Stimulated activated naive CD8-positive, alpha-beta T cell treated with anti-CD3 and anti-CD28 coated beads, Interleukin-15, Interleukin-2, amounts not matched to agents 100 U/mL and 50 U/mL, for 24 hours (primary cell): Measurements from ENCODE around the gene LEKR1.

Experiments
- ATAC-seq: fragments of 150-1000 bp; cut with Tn5 transposase; one replicate; pipeline ENCODE4 v1.10.0; 2021
- DNase-seq: peaks from one replicate; pipeline ENCODE4 v3.0.0; 2021

LEKR1 gene

DNA sequence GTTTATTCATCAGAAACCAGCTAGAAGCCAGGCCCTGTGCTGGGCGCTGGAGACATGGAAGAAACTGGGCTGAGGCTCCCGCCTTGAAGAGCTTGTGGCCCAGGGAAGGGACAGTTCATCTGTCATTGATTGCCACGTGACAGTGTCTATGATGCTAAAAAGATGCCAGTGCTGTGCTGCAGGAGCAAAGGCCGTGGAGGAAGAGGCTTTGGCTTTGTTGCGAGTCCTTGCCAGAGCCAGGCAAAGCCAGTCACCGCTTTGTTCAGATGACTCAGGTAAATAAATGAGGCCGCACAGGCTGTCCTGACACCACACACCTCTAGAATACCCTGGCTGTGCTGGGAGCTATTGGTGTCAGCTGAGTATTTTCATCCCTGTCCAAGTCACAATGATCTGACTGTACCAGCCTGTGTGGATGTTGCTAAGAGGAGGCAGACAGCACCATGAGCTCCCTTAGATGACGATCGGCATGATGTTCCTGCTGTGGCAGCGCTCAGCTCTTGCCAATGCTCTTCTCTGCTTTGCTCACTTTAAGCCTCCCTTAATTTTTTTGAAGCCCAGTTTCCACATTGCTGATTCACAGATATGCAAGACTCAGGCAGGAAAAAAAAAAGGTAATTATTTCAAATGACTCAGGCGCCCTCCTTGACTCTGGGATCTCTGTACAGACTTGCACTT, 256.3 kb downstream of the LEKR1 start:
- DNase-seq, result no peak
- ATAC-seq, result no peak

DNA sequence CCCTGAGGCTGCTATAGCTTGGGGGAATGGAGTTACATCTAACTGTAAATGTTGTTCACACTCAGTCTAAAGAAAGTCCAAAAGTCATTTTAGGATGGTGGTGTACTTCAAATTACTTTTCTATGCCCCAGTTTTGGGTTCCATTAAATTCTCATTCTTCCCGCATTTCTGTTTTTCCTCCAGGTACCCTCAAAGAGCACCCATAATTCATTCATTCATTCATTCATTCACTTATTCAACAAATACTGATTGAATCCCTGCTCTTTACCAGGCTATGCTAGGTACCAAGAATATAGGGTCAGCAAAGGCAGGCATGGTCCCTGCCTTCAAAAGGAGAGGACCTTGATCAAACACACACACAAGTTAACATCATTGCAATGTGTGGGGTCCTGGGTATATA, 257.7 kb downstream of the LEKR1 start:
- ATAC-seq (no peak), DNase-seq (no peak)

DNA sequence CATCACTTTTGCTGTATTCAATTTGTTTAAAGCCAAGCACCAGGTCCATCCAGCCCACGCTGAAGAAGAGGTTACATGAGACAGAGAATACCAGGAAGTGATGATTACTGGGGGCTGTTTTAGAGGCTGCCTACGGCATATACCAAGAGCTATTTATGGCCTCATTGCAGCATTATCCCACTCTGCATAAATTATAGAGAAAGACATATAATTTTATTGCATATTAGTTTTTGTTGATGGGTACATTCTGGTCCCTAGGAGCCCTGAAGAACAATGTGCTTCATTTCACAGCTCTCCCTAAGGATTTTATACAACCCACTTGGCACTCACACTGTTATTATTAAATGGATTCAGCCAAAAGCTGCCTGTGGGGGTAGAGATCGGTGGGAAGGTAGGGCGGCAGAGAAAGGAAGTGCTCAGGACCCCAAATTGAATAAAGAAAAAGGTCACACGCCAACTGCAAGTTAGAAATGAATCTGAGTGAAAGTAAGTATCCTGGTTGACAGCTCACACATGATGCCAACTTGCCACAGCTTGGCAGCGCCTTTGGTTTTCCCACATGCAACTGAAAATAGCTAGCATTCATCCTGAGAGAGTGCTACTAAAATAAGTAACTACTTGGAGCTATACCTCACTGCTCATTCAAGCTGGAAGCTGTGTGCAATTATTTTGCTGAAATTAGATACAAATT, 260.1 kb downstream of the LEKR1 start:
- ATAC-seq, result no peak
- peak; percentile 32 for DNase-seq

DNA sequence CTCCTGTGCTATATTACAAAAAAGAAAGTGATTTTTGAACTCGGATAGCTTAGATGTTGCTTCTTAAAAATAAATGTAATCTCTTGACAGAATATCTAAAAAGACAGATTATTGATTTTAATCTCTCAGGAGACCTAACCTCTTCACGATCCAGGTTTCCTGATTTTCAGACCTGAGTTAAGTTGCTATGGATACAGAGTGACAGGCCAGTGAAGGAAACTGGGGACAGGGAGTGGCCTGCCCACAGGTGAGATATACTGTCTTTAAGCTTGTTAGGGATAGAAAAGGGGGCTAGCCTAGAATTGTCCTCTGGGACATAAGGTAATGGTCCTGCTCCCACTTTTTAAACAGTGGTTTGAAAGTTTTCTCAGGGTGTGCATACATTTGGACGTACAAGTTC, 260.6 kb downstream of the LEKR1 start:
- DNase-seq, result no peak
- ATAC-seq, result no peak

DNA sequence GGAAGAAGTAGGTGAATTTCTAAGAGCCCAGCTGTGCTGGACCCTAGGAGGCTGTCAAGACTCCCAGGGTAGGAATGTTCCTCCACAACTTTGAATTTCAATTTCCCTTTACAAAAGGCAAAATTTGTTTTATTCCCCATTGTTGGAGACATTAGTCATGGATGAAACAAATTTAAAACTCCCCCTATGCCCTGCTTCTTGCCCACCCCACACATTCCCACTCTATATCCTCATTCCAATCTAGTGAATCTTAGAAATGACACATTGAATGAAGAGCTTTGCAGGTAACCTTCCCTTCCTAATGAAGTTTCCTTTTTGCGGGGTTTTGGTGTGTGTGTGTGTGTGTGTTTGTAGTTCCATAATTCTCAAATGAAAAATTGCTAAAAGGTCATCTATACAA, 261.2 kb downstream of the LEKR1 start:
- ATAC-seq, result no peak

DNA sequence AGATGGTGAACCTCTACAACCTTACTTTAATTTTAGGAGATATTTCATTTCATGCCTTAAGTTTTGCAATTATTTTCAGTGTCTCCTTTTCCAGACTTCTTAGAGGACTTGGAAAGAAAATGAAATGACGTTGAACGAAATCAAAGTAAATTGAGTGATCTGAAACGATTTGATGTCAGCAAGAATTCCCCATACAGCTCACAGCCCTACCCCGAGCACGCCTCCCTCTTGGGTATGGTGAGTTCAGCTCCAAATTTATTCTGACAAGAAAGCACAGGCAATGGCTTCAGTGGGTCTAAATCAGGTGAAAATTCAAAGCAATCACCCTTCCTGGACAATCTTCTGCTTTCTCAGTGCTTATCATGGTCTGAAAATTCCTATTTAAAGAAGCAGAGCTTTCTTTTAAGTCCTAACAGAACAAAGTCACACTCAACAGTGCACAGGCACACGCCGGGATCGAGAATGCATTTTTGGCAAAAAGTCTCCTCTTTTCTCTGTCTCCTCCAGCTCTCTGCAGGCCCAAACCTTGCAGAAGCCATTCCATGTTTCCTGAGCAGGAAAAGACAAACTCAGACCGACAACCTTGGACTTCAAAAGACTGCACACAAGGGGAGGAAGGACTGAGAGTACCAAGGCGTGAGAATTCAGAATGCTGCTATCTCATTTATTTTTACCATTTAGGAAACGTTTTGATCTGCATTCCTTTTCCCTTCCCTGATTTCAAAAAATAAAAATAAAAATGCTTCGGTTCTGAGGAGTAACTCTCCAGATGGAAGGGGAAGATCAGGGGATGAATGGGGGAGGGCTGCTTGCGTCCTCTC, 261.8 kb downstream of the LEKR1 start:
- DNase-seq (no peak), ATAC-seq (no peak)

More for the DNA sequence above, 261.2 kb downstream of the LEKR1 start:
- DNase-seq, result no peak

DNA sequence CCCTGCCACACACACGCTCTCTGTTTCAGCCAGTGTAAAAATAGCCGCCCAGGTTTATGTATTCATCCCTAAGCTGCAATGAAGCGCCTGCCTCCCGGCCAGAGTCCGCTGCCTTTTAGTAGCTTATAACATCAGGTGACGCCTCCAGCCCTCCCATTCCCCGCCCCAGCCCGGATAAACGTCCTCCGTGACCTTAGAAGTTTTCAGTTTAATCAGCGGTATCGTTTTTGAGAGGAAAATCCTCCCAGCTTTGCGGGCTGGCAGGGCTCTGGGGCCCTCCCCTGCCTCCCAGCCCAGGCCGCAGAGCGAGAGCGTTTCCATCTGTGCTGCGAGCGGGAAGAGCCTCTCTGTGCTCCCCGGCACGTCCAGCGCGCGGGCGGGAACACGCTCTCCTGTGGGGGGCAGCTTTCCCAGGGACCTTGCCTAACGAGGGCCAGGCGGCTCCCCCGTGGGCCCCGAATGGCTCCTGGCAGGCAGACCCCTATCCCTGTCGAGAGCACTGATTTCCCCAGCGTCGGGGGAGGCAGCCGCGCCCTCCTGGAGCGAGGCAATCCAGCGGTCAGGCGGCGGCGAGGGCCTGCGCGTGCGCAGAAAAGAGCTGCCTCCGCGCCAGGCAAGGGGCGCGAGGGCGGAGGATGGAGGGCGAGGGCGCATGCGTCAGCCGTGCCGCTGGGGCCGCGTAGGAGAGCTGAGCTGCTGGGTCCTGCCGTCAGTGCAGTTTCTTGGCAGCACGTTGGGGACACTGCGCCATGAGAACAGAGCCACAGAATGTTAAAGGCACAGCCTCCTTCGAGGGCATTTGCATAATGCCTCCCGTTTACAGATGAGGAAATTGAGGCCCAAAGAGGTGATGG, 262.7 kb downstream of the LEKR1 start:
- ATAC-seq (peak; percentile 86), DNase-seq (peak; percentile 97)

DNA sequence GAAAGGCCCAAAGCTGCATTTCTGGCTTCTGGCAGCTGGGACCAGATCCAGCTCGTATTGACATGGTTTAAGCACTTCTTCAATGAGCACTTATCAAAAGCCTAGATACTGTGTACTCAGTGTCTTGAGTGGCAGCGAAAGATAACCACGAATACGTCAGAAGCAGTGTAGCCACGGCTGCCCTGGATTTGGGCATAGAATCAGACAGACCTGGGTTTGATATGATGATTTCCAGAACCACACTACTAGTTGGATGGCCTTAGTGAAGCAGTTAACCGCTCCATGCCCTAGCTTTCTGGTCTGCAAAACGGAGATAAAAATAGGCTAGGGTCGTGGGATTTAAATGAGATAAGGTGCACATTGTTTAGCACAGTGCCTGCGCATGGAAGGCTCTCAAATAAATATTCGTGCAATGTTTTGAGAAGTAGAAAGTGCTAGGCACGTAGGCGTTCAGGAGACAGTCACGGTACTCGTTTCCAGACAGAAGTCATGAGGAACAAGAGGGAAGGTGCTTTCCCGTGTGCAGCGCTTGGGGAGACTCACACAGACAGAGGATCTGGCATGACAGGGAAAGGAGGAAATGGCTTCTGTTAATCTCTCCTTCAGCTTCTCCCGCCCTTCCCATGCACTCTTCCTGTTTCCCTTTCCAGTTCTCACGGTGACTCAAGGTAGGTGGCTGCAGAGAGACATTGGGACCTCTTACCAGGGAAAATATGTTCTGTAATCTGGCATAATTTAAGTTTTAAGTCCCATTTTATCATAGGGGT, 263.5 kb downstream of the LEKR1 start:
- peak; percentile 35 for DNase-seq
- peak; percentile 16 for ATAC-seq

DNA sequence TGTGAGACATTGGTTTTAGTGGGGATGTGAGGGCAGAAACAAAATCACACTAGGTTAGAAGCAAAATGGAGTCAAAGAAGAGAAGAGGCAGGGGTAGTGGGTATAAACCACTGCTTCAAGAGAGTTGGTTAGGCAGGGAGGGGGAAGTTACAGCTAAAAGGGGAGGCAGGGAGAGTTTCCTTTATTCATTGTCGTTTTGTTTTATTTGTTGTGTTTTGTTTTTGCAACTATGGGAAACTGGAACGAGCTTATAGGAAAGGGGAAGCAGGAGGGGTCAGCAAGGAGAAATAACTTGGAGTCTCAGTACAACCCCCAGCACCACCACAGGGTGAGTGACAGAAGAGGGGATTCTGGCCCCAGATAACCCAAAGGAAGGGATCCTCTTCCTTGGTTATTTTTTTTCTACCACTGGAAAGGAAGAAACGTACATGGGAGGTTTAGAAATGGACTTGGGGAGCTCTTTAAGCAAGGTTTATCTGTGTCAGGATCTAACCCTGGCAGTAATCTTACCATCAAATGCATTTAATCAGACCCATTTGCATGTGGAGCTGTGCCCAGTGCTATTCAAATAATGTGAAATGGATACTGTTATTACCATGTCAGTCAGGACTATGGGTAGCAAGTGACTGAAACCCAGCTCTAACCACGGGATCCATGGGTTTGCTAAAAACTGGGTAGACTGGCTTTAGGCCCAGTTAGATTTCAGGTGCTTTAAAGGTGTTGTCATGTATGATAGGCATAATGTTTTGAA, 265.1 kb downstream of the LEKR1 start:
- no peak for ATAC-seq
- DNase-seq, result no peak

DNA sequence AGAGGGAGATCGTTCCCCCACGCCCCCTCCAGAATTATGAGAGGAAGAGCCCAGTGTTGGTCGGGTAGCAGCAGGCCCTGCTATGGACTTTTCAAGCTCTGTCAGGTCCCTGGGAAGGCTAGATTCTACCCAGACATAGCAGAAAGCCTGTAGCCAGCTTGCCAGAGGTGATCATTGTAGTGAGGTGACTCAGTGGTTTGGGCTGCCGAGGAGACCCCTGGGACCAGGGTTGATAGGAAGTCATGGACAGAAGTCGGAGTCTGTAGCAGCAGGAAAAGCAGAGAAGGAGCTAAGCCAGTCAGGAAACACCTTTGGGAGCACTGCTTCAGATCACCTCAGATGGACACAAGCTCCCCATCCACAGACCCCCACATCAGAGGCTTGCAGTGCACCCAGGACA, 266.1 kb downstream of the LEKR1 start:
- DNase-seq, result no peak
- no peak for ATAC-seq

DNA sequence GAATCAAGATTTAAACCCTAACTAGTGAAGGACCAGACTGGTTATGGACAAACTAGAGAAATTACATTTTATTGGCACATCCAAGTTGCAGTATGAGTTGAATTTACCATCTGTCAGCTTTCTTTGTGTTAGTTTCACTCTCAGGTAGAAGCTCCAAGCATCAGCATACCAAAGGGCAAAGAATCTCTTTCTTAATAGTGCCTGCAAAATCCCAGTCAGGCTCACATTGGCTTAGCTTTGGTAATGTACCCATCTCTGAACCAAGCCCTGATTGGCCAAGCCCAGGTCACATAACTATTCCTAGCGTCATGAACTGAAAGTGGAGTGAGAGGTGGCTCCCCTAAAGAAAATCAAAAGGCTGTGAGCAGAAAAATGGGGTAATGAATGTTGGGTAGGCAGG, 266.9 kb downstream of the LEKR1 start:
- DNase-seq, result no peak

DNA sequence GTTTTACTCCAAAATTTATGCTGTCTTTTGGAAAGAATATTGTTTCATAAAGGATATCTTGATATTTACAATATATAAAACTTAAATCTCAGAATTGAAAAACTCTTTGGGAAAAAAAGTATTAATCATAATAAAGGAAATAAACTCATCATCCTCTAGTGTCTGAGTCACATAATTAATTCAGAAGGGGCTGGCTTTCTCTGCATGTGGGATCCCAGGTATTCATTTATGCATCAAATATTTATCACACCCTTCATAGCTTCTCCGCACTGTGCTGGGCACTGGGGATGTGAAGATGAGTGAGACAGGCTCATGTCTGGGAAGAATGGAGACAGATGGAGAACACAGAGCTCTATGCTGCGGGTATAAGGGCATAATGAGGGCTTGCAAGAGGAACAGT, 268.1 kb downstream of the LEKR1 start:
- ATAC-seq, result no peak
- DNase-seq, result no peak

More for the DNA sequence above, 266.9 kb downstream of the LEKR1 start:
- no peak for ATAC-seq

DNA sequence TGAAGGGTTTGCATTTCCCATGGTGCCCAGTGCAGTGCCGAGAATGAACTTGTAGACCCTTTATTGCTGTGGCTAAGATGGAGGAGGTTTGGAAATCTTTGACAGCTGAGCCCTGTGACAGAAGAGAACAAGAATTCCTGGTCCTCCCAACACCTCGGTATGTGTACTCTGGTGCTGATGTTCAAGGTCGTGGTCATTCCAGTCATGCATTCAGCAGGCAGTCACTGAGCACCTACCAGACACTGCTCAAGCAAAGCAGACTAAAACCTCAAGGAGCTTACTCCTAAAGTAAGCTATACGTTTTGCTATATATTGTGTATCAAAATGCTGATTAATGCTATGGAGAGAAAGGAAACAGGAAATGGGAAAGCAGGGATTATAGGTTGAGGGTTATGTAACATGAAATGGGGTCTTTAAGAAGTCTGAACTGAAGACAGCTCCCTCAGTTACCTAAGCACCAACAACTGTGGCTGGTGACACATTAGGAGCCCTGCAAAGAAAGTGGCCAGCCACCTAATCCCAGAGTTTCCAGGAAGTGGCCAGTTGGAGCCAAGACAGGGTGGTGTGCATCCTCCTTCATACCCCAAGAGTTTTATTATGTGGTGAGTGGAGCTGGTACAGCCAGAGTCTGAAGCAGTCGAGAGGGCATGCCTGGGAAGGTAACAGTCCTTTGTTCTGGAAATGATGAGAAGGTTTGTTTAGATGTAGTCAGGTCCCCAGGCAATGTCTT, 268.8 kb downstream of the LEKR1 start:
- DNase-seq, result no peak
- no peak for ATAC-seq
